Measurements from ENCODE around the gene CCM2. TPM values are rescaled to one million over a fixed set of nuclear protein-coding genes. Genes with fewer than 3 reads are reported as not detected.

The CCM2 gene
- total RNA-seq, 1 donor from 2014 or later: 47.8 TPM

- peak; percentile 84 for DNase-seq (ENCODE audit: low spot score)
- Mint-ChIP-seq H3K36me3 (ENCODE audit: low read depth) (no peaks in the 10 kb centered on the region), H3K4me1 (ENCODE audit: low read depth) (peaks cover under 1% of the 10 kb centered on the region), H3K4me3 (ENCODE audit: unreplicated experiment) (no peak overlapping the region), H3K27me3 (ENCODE audit: low read depth) (no peaks in the 10 kb centered on the region), H3K9me3 (ENCODE audit: low read depth) (no peaks in the 10 kb centered on the region), H3K27ac (ENCODE audit: unreplicated experiment) (no peak overlapping the region)
- TF ChIP-seq CTCF (IDR thresholded peaks at IDR 0.05): no peak
These were observed 82.9 kb downstream of the CCM2 start for GRCh38 chr7:45082831-45083331.

GRCh38 chr7:45084336-45084735 is 84.3 kb downstream of the CCM2 start:
- Mint-ChIP-seq H3K9me3 (ENCODE audit: low read depth) (no peaks in the 10 kb centered on the region), H3K27ac (ENCODE audit: unreplicated experiment) (no peak overlapping the region), H3K36me3 (ENCODE audit: low read depth) (no peaks in the 10 kb centered on the region), H3K27me3 (ENCODE audit: low read depth) (no peaks in the 10 kb centered on the region), H3K4me3 (ENCODE audit: unreplicated experiment) (no peak overlapping the region), H3K4me1 (ENCODE audit: low read depth) (peaks cover 5% of the 10 kb centered on the region)
- peak; percentile 39 for DNase-seq (ENCODE audit: low spot score)
- TF ChIP-seq CTCF (IDR thresholded peaks at IDR 0.05): no peak

- Mint-ChIP-seq H3K4me3 (ENCODE audit: unreplicated experiment) (no peak overlapping the region), H3K9me3 (ENCODE audit: low read depth) (no peaks in the 10 kb centered on the region), H3K27ac (ENCODE audit: unreplicated experiment) (no peak overlapping the region), H3K36me3 (ENCODE audit: low read depth) (no peaks in the 10 kb centered on the region), H3K4me1 (ENCODE audit: low read depth) (peaks cover 5% of the 10 kb centered on the region), H3K27me3 (ENCODE audit: low read depth) (no peaks in the 10 kb centered on the region)
- peak; percentile 89 for DNase-seq (ENCODE audit: low spot score)
- TF ChIP-seq CTCF (IDR thresholded peaks at IDR 0.05): no peak
These were observed 85.1 kb downstream of the CCM2 start for GRCh38 chr7:45084901-45085618.

- H3K27ac Mint-ChIP-seq (ENCODE audit: unreplicated experiment): no peak overlapping the region
- no peak for TF ChIP-seq CTCF (IDR thresholded peaks at IDR 0.05)
- no peaks in the 10 kb centered on the region for H3K9me3 Mint-ChIP-seq (ENCODE audit: low read depth)
- no peak overlapping the region for H3K4me3 Mint-ChIP-seq (ENCODE audit: unreplicated experiment)
- H3K4me1 Mint-ChIP-seq (ENCODE audit: low read depth): peaks cover 5% of the 10 kb centered on the region
- no peaks in the 10 kb centered on the region for H3K27me3 Mint-ChIP-seq (ENCODE audit: low read depth)
- no peaks in the 10 kb centered on the region for H3K36me3 Mint-ChIP-seq (ENCODE audit: low read depth)
- DNase-seq (ENCODE audit: low spot score): peak; percentile 89
These were observed 85.7 kb downstream of the CCM2 start for GRCh38 chr7:45085619-45086200.

GRCh38 chr7:45086331-45087065 is 86.5 kb downstream of the CCM2 start:
- Mint-ChIP-seq H3K36me3 (ENCODE audit: low read depth) (no peaks in the 10 kb centered on the region), H3K4me1 (ENCODE audit: low read depth) (peaks cover 5% of the 10 kb centered on the region), H3K9me3 (ENCODE audit: low read depth) (no peaks in the 10 kb centered on the region), H3K27ac (ENCODE audit: unreplicated experiment) (no peak overlapping the region), H3K27me3 (ENCODE audit: low read depth) (no peaks in the 10 kb centered on the region), H3K4me3 (ENCODE audit: unreplicated experiment) (no peak overlapping the region)
- DNase-seq (ENCODE audit: low spot score): peak; percentile 71
- TF ChIP-seq CTCF (IDR thresholded peaks at IDR 0.05): no peak
